PC-3 (cell line): ENCODE results near the gene TEF.

ENCODE experiments used
- EZH2phosphoT487 ChIP-seq: fragments of 300-600 bp; sonication (generic); IDR thresholded peaks from 2 replicates; pipeline ENCODE4 v1.6.1; 2018; ENCODE audit warnings: mild to moderate bottlenecking, antibody characterized with exemption, low read length, borderline replicate concordance
- TF ChIP-seq, protein P1 (sequence below): fragments of 300-600 bp; sonication (generic); conservative IDR thresholded peaks from 2 replicates; pipeline ENCODE4 v1.5.1; 2017; ENCODE audit warnings: antibody characterized with exemption, low read depth, mild to moderate bottlenecking, low read length

DNA sequence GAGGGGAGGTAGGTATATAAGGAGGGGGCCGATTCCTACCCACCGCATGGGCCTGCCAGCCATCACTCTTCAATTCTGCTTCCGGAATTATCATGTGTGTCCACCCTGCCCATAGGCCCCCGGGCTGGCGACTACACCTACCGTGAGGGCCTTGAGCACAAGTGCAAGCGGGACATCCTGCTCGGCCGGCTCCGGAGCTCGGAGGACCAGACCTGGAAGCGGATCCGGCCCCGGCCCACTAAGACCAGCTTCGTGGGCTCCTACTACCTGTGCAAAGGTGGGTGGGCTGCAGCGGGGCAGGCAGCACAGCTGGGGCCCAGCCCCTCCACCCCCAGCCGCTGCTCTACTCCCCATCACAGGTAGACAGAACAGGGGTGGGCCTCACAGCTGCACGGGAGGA is 38.4 kb upstream of the TEF start:
- TF ChIP-seq, protein P1, sequence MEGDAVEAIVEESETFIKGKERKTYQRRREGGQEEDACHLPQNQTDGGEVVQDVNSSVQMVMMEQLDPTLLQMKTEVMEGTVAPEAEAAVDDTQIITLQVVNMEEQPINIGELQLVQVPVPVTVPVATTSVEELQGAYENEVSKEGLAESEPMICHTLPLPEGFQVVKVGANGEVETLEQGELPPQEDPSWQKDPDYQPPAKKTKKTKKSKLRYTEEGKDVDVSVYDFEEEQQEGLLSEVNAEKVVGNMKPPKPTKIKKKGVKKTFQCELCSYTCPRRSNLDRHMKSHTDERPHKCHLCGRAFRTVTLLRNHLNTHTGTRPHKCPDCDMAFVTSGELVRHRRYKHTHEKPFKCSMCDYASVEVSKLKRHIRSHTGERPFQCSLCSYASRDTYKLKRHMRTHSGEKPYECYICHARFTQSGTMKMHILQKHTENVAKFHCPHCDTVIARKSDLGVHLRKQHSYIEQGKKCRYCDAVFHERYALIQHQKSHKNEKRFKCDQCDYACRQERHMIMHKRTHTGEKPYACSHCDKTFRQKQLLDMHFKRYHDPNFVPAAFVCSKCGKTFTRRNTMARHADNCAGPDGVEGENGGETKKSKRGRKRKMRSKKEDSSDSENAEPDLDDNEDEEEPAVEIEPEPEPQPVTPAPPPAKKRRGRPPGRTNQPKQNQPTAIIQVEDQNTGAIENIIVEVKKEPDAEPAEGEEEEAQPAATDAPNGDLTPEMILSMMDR = no peak
- no peak for TF ChIP-seq EZH2phosphoT487
